Measurements from ENCODE around the gene WRAP73.
"Not testable (repeated sequence)": the region's sequence is repeated elsewhere in the genome, so short reads cannot be mapped to it uniquely, and the experiment has no call there.

The WRAP73 gene

GRCh38 chr1:3632716-3633343, 17.1 kb downstream of the WRAP73 start:
- ATAC-seq (no peak), DNase-seq (no peak)
- no peaks in the 10 kb centered on the region for H3K9me3 Mint-ChIP-seq
- H3K27me3 Mint-ChIP-seq, result no peaks in the 10 kb centered on the region
- H3K4me1 Mint-ChIP-seq, result no peaks in the 10 kb centered on the region
- peak overlapping the region in 1 of 2 donors; percentile 65 for H3K27ac Mint-ChIP-seq
- H3K4me3 Mint-ChIP-seq, result no peak overlapping the region

- no peaks in the 10 kb centered on the region for H3K4me1 Mint-ChIP-seq
- H3K4me3 Mint-ChIP-seq, result no peak overlapping the region
- DNase-seq (no peak), ATAC-seq (no peak)
- H3K9me3 Mint-ChIP-seq, result no peaks in the 10 kb centered on the region
- H3K27me3 Mint-ChIP-seq, result no peaks in the 10 kb centered on the region
- H3K27ac Mint-ChIP-seq, result no peak overlapping the region
These were observed 17.6 kb downstream of the WRAP73 start for GRCh38 chr1:3632298-3632697.

DNA sequence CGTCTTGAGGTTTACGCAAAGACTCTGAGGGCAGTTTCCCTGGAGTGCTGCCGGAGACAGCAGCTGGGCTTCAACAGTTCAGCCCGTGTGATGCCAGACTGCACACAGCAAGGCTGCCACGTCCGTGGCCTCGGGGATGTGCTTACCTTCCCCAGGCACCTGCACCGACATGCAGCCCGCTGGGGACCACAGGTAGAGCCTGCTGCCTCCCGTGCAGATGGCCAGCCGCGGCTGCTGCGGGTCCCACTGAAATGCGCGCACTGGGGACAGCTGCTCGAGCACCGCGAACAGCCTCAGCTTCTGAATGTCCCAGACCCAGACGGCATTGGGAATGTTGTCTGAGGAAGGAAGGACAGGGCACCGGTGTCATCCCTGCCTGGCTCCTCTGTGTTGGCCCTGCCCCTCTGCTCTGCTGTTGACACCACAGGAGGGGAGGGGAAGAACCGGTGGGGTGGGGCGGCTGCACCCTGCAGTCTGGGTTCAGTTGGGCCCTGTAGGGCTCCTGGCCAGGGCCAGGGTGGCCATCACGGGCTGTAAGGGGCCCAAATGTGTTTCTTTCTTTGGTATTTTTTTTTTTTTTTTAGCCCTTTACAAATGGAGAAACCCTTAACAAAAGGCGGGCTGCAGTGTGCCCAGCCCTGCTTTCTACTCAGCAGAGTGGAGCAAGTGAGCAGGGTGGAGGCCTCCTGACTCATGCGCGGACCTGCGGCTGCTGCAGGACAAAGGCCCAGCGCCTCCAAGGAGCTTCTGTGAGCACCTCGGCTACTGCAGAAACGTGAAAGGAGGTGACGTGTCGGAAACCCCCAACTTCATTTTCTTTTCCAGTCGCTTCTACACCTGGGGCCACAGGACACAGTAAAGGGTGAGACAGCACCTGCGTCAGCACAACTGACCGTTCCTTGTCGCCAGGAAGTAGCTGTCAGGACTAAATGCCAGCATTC, 18.3 kb downstream of the WRAP73 start:
- ATAC-seq, result no peak
- no peak for DNase-seq
- Mint-ChIP-seq H3K9me3 (no peaks in the 10 kb centered on the region), H3K27me3 (no peaks in the 10 kb centered on the region), H3K4me3 (no peak overlapping the region), H3K27ac (peak overlapping the region in 1 of 2 donors; percentile 34), H3K4me1 (no peaks in the 10 kb centered on the region)

DNA sequence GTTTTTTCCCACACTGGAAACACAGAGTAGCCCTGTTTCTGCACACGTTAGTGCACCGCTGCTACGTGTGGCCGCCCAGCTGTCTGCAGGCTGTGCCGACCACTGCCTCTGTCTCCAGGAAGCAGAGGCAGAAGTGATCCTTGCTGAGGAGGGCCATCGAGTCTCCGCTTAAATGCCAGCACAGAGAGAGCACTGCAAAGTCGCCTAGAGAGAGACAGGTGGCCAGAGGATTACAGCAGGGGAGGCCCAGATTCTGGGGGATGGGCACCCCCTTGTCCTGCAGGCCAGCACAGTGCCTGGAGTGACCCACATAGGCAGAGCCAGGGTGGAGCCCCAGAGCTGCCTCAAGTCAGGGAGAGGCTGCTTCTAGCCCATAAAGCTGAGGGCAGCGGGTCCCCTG, 19.0 kb downstream of the WRAP73 start:
- ATAC-seq, result no peak
- no peaks in the 10 kb centered on the region for H3K9me3 Mint-ChIP-seq
- DNase-seq, result no peak

DNA sequence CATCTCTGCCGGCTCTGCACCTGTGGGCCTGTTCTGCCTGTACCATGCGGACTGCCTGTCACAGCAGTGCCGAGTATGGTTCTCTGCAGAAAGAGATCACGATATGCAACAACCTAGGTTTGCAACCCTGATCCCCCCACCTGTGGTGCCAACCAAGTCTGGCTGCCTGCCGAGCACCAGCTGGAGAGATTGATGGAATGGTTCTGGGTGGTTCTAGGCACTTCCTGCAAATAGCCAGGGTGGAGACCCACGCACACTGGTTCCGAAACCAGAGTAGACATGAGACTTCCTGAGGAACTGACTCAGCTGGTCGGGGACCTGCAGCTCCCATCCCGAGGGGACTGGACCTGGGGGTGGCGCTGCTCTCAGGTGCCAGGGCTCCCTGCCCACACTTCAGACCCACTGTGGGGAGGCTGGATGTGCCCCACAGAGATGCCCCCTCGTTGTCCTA, 19.7 kb downstream of the WRAP73 start:
- no peak for ATAC-seq
- Mint-ChIP-seq H3K9me3 (no peaks in the 10 kb centered on the region), H3K27ac (peak overlapping the region in 1 of 2 donors; percentile 68), H3K4me3 (no peak overlapping the region), H3K4me1 (peaks cover 8% of the 10 kb centered on the region), H3K27me3 (no peaks in the 10 kb centered on the region)
- no peak for DNase-seq

More for the DNA sequence above, 19.0 kb downstream of the WRAP73 start:
- Mint-ChIP-seq H3K4me1 (peaks cover 4% of the 10 kb centered on the region), H3K27ac (no peak overlapping the region), H3K27me3 (no peaks in the 10 kb centered on the region), H3K4me3 (no peak overlapping the region)

GRCh38 chr1:3629561-3630160, 20.2 kb downstream of the WRAP73 start:
- H3K4me3 Mint-ChIP-seq, result no peak overlapping the region
- peak overlapping the region in 1 of 2 donors; percentile 12 for H3K27ac Mint-ChIP-seq
- H3K4me1 Mint-ChIP-seq, result peaks cover 8% of the 10 kb centered on the region
- ATAC-seq, result no peak
- no peak for DNase-seq
- H3K9me3 Mint-ChIP-seq, result no peaks in the 10 kb centered on the region
- no peaks in the 10 kb centered on the region for H3K27me3 Mint-ChIP-seq

- no peaks in the 10 kb centered on the region for H3K27me3 Mint-ChIP-seq
- DNase-seq (no peak), ATAC-seq (no peak)
- peaks cover 20% of the 10 kb centered on the region for H3K4me1 Mint-ChIP-seq
- H3K27ac Mint-ChIP-seq, result no peak overlapping the region
- no peak overlapping the region for H3K4me3 Mint-ChIP-seq
- no peaks in the 10 kb centered on the region for H3K9me3 Mint-ChIP-seq
These were observed 21.5 kb downstream of the WRAP73 start for GRCh38 chr1:3628445-3628844.

DNA sequence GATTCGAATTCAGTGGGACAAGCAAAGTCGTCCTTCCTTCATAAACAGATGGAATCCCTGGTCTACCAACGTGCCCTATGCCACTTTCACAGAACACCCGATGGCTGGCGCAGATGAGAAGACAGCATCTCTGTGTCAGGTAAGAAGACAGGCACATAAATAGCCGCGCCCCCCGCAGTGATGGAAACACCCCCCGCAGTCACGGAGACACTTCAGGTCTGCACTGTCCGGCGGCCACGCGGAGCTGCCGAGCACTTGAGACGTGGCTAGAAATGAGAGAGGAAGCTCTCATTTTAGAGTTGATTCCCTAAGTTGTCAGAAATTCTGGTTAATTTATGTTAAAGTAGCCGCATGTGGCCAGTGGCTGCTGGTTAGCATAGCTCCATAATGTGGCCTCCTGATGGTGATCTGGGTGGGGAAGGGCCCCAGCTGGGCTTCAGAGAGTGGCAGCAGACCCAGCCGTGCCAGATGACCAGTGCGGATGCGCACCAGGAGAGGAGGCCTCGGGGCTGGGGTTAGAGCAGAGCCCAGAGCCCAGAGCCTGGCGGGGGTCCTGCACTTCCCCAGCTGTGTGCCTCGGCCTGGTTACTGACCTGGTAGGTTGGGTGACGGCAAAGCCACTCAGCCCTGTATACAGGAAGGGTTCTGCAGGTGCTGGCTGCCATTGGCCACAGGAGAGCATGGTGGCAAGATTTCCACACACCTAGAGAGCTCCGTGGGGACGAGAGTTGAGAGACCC, 22.2 kb downstream of the WRAP73 start:
- H3K9me3 Mint-ChIP-seq, result no peaks in the 10 kb centered on the region
- peaks cover 28% of the 10 kb centered on the region for H3K4me1 Mint-ChIP-seq
- no peak overlapping the region for H3K27ac Mint-ChIP-seq
- H3K4me3 Mint-ChIP-seq, result no peak overlapping the region
- no peaks in the 10 kb centered on the region for H3K27me3 Mint-ChIP-seq
- DNase-seq, result no peak
- no peak for ATAC-seq

GRCh38 chr1:3626025-3626424, 23.9 kb downstream of the WRAP73 start:
- Mint-ChIP-seq H3K4me3 (peak overlapping the region; percentile 92 to 97), H3K27me3 (no peaks in the 10 kb centered on the region), H3K9me3 (no peaks in the 10 kb centered on the region), H3K4me1 (peaks cover 34% of the 10 kb centered on the region), H3K27ac (no peak overlapping the region)
- ATAC-seq (no peak), DNase-seq (no peak)

DNA sequence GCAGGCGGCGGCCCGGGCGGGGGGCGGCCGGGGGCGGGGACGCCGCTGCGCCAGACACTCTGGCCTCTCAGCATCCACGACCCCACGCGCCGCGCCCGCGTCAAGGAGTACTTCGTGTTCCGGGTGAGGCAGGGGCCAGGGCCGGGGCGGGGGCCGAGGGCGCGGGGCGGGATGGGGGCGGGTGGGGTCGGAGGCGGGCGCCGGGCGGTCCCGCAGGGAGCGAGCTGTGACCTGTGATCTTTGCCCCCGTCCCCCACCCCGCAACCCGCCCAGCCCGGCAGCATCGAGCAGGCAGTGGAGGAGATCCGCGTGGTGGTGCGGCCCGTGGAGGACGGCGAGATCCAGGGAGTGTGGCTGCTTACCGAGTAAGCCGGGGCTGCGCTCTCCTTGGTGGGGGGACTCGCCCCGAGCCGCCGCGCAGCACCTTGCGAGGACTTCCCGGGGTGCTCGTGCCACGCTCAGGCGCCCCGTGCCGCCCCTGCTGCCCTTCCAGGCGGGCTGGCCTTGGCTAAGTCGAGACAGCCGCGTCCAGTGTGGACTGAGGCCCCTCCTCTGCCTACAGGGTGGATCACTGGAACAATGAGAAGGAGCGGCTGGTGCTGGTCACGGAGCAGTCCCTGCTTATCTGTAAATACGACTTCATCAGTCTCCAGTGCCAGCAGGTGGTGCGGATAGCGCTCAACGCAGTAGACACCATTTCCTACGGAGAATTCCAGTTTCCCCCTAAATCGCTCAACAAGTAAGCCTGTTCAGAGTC, 24.6 kb downstream of the WRAP73 start:
- ATAC-seq, result peak; percentile 38
- no peaks in the 10 kb centered on the region for H3K27me3 Mint-ChIP-seq
- peak in 1 of 2 donors; percentile 37 for DNase-seq
- peaks cover 41% of the 10 kb centered on the region for H3K4me1 Mint-ChIP-seq
- no peaks in the 10 kb centered on the region for H3K9me3 Mint-ChIP-seq
- H3K4me3 Mint-ChIP-seq, result peak overlapping the region; percentile 92 to 97
- no peak overlapping the region for H3K27ac Mint-ChIP-seq

GRCh38 chr1:3624200-3625136, 25.4 kb downstream of the WRAP73 start, which contains the start of gene TPRG1L:
Gene TPRG1L, plus strand, starts transcription at chr1:3625015. Its CDS starts 58 bp downstream, at chr1:3625073.
- peak within 1 kb of the TSS; percentile 87 to 97 for H3K27ac Mint-ChIP-seq
- no peaks in the 10 kb centered on the region for H3K27me3 Mint-ChIP-seq
- no peaks in the 10 kb centered on the region for H3K9me3 Mint-ChIP-seq
- peaks cover 48% of the 10 kb centered on the region for H3K4me1 Mint-ChIP-seq
- ATAC-seq (peak; percentile 95), DNase-seq (peak; percentile 97 to 98)
- H3K4me3 Mint-ChIP-seq, result peak within 1 kb of the TSS; percentile 92 to 97

GRCh38 chr1:3623441-3624199, 26.3 kb downstream of the WRAP73 start:
- ATAC-seq (no peak), DNase-seq (no peak)
- Mint-ChIP-seq H3K27me3 (no peaks in the 10 kb centered on the region), H3K9me3 (no peaks in the 10 kb centered on the region), H3K27ac (no peak overlapping the region), H3K4me1 (peaks cover 54% of the 10 kb centered on the region), H3K4me3 (peak overlapping the region; percentile 92 to 97)

DNA sequence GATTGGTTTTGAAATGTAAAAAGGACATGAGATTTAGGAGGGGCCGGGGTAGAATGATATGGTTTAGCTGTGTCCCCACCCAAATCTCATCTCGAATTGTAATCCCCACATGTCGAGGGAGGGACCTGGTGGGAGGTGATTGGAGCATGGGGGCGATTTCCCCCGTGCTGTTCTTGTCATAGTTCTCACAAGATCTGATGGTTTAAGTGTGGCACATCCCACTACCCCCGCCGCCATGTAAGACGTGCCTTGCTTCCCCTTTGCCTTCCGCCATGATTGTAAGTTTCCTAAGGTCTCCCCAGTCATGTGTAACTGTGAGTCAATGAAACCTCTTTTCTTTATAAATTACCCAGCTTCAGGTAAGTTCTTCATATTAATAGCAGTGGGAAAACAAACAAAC, 27.8 kb downstream of the WRAP73 start:
- ATAC-seq, H3K27me3 Mint-ChIP-seq, H3K4me3 Mint-ChIP-seq, DNase-seq, H3K9me3 Mint-ChIP-seq: not testable (repeated sequence)
- peak overlapping the region; percentile 49 to 66 for H3K27ac Mint-ChIP-seq
- H3K4me1 Mint-ChIP-seq, result peaks cover 54% of the 10 kb centered on the region
